Thyroid gland (tissue), 4 donors: ENCODE results near the gene TPK1.
"Not testable (repeated sequence)": the region's sequence is repeated elsewhere in the genome, so short reads cannot be mapped to it uniquely, and the experiment has no call there.

Source experiments
- CTCF ChIP-seq, 6 experiments: fragments of 200-600 bp in 3 of 6; fragments of 450-650 bp in 3 of 6; sonication (generic) in 3 of 6; IDR thresholded peaks; one replicate each; pipeline ENCODE4 v1.5.1; 2016 to 2019; ENCODE audit warnings: antibody characterized with exemption in 6 of 6, mild to moderate bottlenecking in 2 of 6, inconsistent platforms in 1 of 6, moderate library complexity in 1 of 6
- POLR2A ChIP-seq, 2 donors: fragments of 450-650 bp; IDR thresholded peaks; one replicate each; pipeline ENCODE4 v1.6.1; 2017; ENCODE audit warnings: antibody characterized with exemption in 2 of 2, mild to moderate bottlenecking in 2 of 2, moderate library complexity in 1 of 2

GRCh38 chr7:144418931-144419330 is 416.9 kb downstream of the TPK1 start:
- TF ChIP-seq CTCF, POLR2A (IDR thresholded peaks at IDR 0.05): not testable (repeated sequence)
